Colonic mucosa (tissue), 4 donors: ENCODE data around the gene NOP10. TPM values are rescaled to one million over a fixed set of nuclear protein-coding genes. Genes with fewer than 3 reads are reported as not detected.

Experiments used
- DNase-seq: peaks from one replicate; pipeline ENCODE4 v3.0.0-alpha.2; 2020
- H3K27ac ChIP-seq: fragments of 200-600 bp; one replicate; pipeline ENCODE4 v1.8.0; 2021
- H3K27me3 ChIP-seq: fragments of 200-600 bp; one replicate; pipeline ENCODE4 v1.8.0; 2021
- H3K36me3 ChIP-seq: fragments of 200-600 bp; one replicate; pipeline ENCODE4 v1.8.0; 2021
- H3K4me1 ChIP-seq: fragments of 200-600 bp; one replicate; pipeline ENCODE4 v1.8.0; 2021; ENCODE audit warnings: mild to moderate bottlenecking
- H3K4me3 ChIP-seq: fragments of 200-600 bp; one replicate; pipeline ENCODE4 v1.8.0; 2021
- H3K9ac ChIP-seq, 2 donors: one replicate each; pipeline ENCODE4 v1.7.0; 2013; ENCODE audit warnings: control low read depth in 2 of 2, low read depth in 2 of 2, low read length in 2 of 2
- H3K9me3 ChIP-seq: fragments of 200-600 bp; one replicate; pipeline ENCODE4 v1.8.0; 2021
- CTCF ChIP-seq: fragments of 200-600 bp; IDR thresholded peaks from one replicate; pipeline ENCODE4 v1.8.0; 2022; ENCODE audit warnings: antibody characterized with exemption, mild to moderate bottlenecking
- intact Hi-C: fragments of 100-400 bp; cut with DNase I; formaldehyde crosslinking; loops from one replicate; pipeline ENCODE4 v1.14.1; 2022
- total RNA-seq, 2 donors: library from RNA; stranded (reverse); fragmentation: NEBNext Ultra II Directional in 1 of 2; extraction: Animal tissue kit (Norgen Biotek cat#: 25700) in 1 of 2; gene quantifications; one replicate each; pipeline ENCODE4 v1.2.1, GENCODE V29; 2021
- donor health status: healthy.
- donor health status: DM: no; HTN: no; CAD: no.
- donor health status: DM: no; HTN: no; CAD: no.

NOP10 gene
- total RNA-seq, 2 donors from 2014 or later, result 143 to 184 TPM

DNA sequence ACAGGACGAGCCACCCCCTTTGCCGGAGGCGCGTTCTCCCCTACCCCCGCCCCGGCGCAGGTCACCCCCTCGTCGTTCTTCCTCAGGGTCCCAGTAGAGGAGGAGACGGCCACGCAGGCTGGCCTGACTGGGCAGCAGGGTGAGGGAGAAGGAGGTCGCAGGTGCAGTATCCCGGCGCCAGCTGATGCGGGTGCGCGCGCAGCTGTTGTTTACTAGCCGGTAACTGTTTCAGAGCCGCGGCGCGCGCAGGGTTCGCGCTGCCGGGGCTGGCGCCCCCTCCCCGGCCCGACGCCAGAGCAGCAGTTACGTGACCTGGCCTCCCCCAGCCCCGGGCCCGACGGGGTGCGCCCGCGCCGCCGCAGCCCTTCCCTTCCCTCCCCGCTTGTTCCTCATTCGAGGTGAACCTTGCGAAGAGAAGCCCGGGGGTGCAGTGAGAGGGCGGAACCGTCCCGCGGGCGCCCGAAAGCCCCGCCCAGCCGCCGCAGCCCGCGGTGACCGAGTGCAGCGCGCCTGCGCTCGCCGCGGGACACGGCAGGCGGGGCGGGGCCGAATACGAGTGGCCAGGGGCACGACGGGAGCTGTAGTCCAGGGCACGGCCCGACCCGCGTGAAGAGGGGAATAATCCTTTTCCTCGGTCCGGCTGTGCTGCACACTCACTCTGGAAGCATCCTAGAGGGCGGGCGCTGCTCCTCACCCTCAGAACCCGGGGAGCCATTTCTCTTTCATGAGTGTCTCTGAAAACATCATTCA lies 5.2 kb downstream of the NOP10 start, which contains the start of gene SLC12A6:
Gene SLC12A6 (minus strand): TSS at position 225 of the 750 bp plus-strand sequence. CDS start 1,101 bp downstream, outside the sequence.
- Histone ChIP-seq H3K27ac (peak within 1 kb of the TSS; percentile 86), H3K36me3 (no peaks in the 10 kb centered on the region)
- intact Hi-C loops, result no loop called here

GRCh38 chr15:34336991-34337556 lies 5.9 kb downstream of the NOP10 start:
- peak overlapping the region; percentile 86 for H3K27ac ChIP-seq
- peak overlapping the region; percentile 79 to 93 for H3K9ac ChIP-seq
- TF ChIP-seq CTCF, result no peak
- peak overlapping the region; percentile 87 for H3K4me3 ChIP-seq
- H3K9me3 ChIP-seq, result no peaks in the 10 kb centered on the region
- H3K36me3 ChIP-seq, result no peaks in the 10 kb centered on the region
- no peaks in the 10 kb centered on the region for H3K4me1 ChIP-seq
- DNase-seq, result no peak
- H3K27me3 ChIP-seq, result no peaks in the 10 kb centered on the region
- intact Hi-C loops, result no loop called here

More for the DNA sequence above, 5.2 kb downstream of the NOP10 start, which contains the start of gene SLC12A6:
- Histone ChIP-seq H3K27me3 (no peaks in the 10 kb centered on the region), H3K4me1 (no peaks in the 10 kb centered on the region), H3K4me3 (peak within 1 kb of the TSS; percentile 87), H3K9ac (peak within 1 kb of the TSS; percentile 79 to 93), H3K9me3 (no peaks in the 10 kb centered on the region)
- DNase-seq, result peak; percentile 92
- TF ChIP-seq CTCF, result no peak

- no peak for DNase-seq
- TF ChIP-seq CTCF, result no peak
- peak overlapping the region; percentile 87 for H3K4me3 ChIP-seq
- intact Hi-C loops, result no loop called here
- H3K4me1 ChIP-seq, result no peaks in the 10 kb centered on the region
- no peaks in the 10 kb centered on the region for H3K9me3 ChIP-seq
- no peaks in the 10 kb centered on the region for H3K36me3 ChIP-seq
- no peaks in the 10 kb centered on the region for H3K27me3 ChIP-seq
- peak overlapping the region; percentile 86 for H3K27ac ChIP-seq
- H3K9ac ChIP-seq, result peak overlapping the region; percentile 79 to 93
Measured at GRCh38 chr15:34336231-34336990, 6.5 kb downstream of the NOP10 start.

GRCh38 chr15:34335176-34336032 lies 7.5 kb downstream of the NOP10 start:
- no peak for TF ChIP-seq CTCF
- H3K9ac ChIP-seq, result peak overlapping the region in 1 of 2 donors; percentile 1
- H3K4me3 ChIP-seq, result no peak overlapping the region
- no peaks in the 10 kb centered on the region for H3K4me1 ChIP-seq
- no peak for DNase-seq
- no peaks in the 10 kb centered on the region for H3K9me3 ChIP-seq
- peak overlapping the region; percentile 86 for H3K27ac ChIP-seq
- no peaks in the 10 kb centered on the region for H3K27me3 ChIP-seq
- H3K36me3 ChIP-seq, result no peaks in the 10 kb centered on the region
- intact Hi-C loops, result no loop called here

GRCh38 chr15:34334672-34335071 lies 8.3 kb downstream of the NOP10 start:
- no peaks in the 10 kb centered on the region for H3K9me3 ChIP-seq
- intact Hi-C loops, result no loop called here
- no peaks in the 10 kb centered on the region for H3K36me3 ChIP-seq
- no peak for TF ChIP-seq CTCF
- DNase-seq, result no peak
- no peak overlapping the region for H3K4me3 ChIP-seq
- H3K27ac ChIP-seq, result peak overlapping the region; percentile 39
- H3K4me1 ChIP-seq, result no peaks in the 10 kb centered on the region
- H3K27me3 ChIP-seq, result no peaks in the 10 kb centered on the region
- H3K9ac ChIP-seq, result no peak overlapping the region
